ENCODE measurements around the gene GMEB1. TPM values are rescaled to one million over a fixed set of nuclear protein-coding genes. Genes with fewer than 3 reads are reported as not detected.
"Not testable (repeated sequence)": the region's sequence is repeated elsewhere in the genome, so short reads cannot be mapped to it uniquely, and the experiment has no call there.

Gene GMEB1
- total and polyA plus RNA-seq, 2 donors, result 6.5 to 11.6 TPM

GRCh38 chr1:28703629-28704028 lies 35.0 kb downstream of the GMEB1 start:
- H3K4me3 ChIP-seq (ENCODE audit: low read length in 2 of 2), result no peak overlapping the region
- peaks cover 63 to 68% of the 10 kb centered on the region in 2 donors for H3K36me3 ChIP-seq (ENCODE audit: control insufficient read depth in 2 of 2, insufficient read depth in 2 of 2, low read length in 1 of 2)
- no peak for DNase-seq (ENCODE audit: low read depth in 6 of 9, low spot score in 9 of 9)
- H3K27ac ChIP-seq (ENCODE audit: low read depth in 1 of 2, low read length in 1 of 2), result no peak overlapping the region
- no peaks in the 10 kb centered on the region for H3K9me3 ChIP-seq (ENCODE audit: control insufficient read depth in 2 of 2, insufficient read depth in 1 of 2, low read length in 1 of 2)
- 99% methylated on average over 3 of the region's 3 CpGs for WGBS
- no peaks in the 10 kb centered on the region for H3K27me3 ChIP-seq (ENCODE audit: control insufficient read depth in 2 of 2, insufficient read depth in 1 of 2, low read length in 1 of 2)
- no peaks in the 10 kb centered on the region for H3K4me1 ChIP-seq (ENCODE audit: control insufficient read depth in 2 of 2, insufficient read depth in 2 of 2, low read length in 2 of 2)

GRCh38 chr1:28716336-28716735 lies 47.8 kb downstream of the GMEB1 start:
- H3K4me3 ChIP-seq (ENCODE audit: low read length in 2 of 2), result no peak overlapping the region
- no peaks in the 10 kb centered on the region for H3K9me3 ChIP-seq (ENCODE audit: control insufficient read depth in 2 of 2, insufficient read depth in 1 of 2, low read length in 1 of 2)
- 81% methylated on average over 2 of the region's 2 CpGs for WGBS
- peaks cover 30 to 38% of the 10 kb centered on the region in 2 donors for H3K36me3 ChIP-seq (ENCODE audit: control insufficient read depth in 2 of 2, insufficient read depth in 2 of 2, low read length in 1 of 2)
- H3K4me1 ChIP-seq (ENCODE audit: control insufficient read depth in 2 of 2, insufficient read depth in 2 of 2, low read length in 2 of 2), result no peaks in the 10 kb centered on the region
- H3K27ac ChIP-seq (ENCODE audit: low read depth in 1 of 2, low read length in 1 of 2), result no peak overlapping the region
- no peak for DNase-seq (ENCODE audit: low read depth in 6 of 9, low spot score in 9 of 9)
- no peaks in the 10 kb centered on the region for H3K27me3 ChIP-seq (ENCODE audit: control insufficient read depth in 2 of 2, insufficient read depth in 1 of 2, low read length in 1 of 2)

- no peaks in the 10 kb centered on the region for H3K4me1 ChIP-seq (ENCODE audit: control insufficient read depth in 2 of 2, insufficient read depth in 2 of 2, low read length in 2 of 2)
- H3K4me3 ChIP-seq (ENCODE audit: low read length in 2 of 2), result no peak overlapping the region
- no peak for DNase-seq (ENCODE audit: low read depth in 6 of 9, low spot score in 9 of 9)
- WGBS, result 98% methylated on average over 1 of the region's 1 CpG
- no peaks in the 10 kb centered on the region for H3K27me3 ChIP-seq (ENCODE audit: control insufficient read depth in 2 of 2, insufficient read depth in 1 of 2, low read length in 1 of 2)
- peaks cover 18 to 24% of the 10 kb centered on the region in 2 donors for H3K36me3 ChIP-seq (ENCODE audit: control insufficient read depth in 2 of 2, insufficient read depth in 2 of 2, low read length in 1 of 2)
- no peaks in the 10 kb centered on the region for H3K9me3 ChIP-seq (ENCODE audit: control insufficient read depth in 2 of 2, insufficient read depth in 1 of 2, low read length in 1 of 2)
- H3K27ac ChIP-seq (ENCODE audit: low read depth in 1 of 2, low read length in 1 of 2), result no peak overlapping the region
Measured at GRCh38 chr1:28718166-28718565, 49.6 kb downstream of the GMEB1 start.

GRCh38 chr1:28718586-28719331 lies 50.2 kb downstream of the GMEB1 start:
- no peaks in the 10 kb centered on the region for H3K27me3 ChIP-seq (ENCODE audit: control insufficient read depth in 2 of 2, insufficient read depth in 1 of 2, low read length in 1 of 2)
- no peak overlapping the region for H3K27ac ChIP-seq (ENCODE audit: low read depth in 1 of 2, low read length in 1 of 2)
- H3K4me1 ChIP-seq (ENCODE audit: control insufficient read depth in 2 of 2, insufficient read depth in 2 of 2, low read length in 2 of 2), result no peaks in the 10 kb centered on the region
- no peak for DNase-seq (ENCODE audit: low read depth in 6 of 9, low spot score in 9 of 9)
- H3K4me3 ChIP-seq (ENCODE audit: low read length in 2 of 2), result no peak overlapping the region
- peaks cover 12 to 18% of the 10 kb centered on the region in 2 donors for H3K36me3 ChIP-seq (ENCODE audit: control insufficient read depth in 2 of 2, insufficient read depth in 2 of 2, low read length in 1 of 2)
- WGBS, result 98% methylated on average over 4 of the region's 4 CpGs
- no peaks in the 10 kb centered on the region for H3K9me3 ChIP-seq (ENCODE audit: control insufficient read depth in 2 of 2, insufficient read depth in 1 of 2, low read length in 1 of 2)

- H3K4me3 ChIP-seq (ENCODE audit: low read length in 2 of 2), result no peak overlapping the region
- H3K36me3 ChIP-seq (ENCODE audit: control insufficient read depth in 2 of 2, insufficient read depth in 2 of 2, low read length in 1 of 2), result peaks cover 7 to 13% of the 10 kb centered on the region in 2 donors
- no peaks in the 10 kb centered on the region for H3K27me3 ChIP-seq (ENCODE audit: control insufficient read depth in 2 of 2, insufficient read depth in 1 of 2, low read length in 1 of 2)
- H3K4me1 ChIP-seq (ENCODE audit: control insufficient read depth in 2 of 2, insufficient read depth in 2 of 2, low read length in 2 of 2), result no peaks in the 10 kb centered on the region
- H3K27ac ChIP-seq (ENCODE audit: low read depth in 1 of 2, low read length in 1 of 2), result no peak overlapping the region
- H3K9me3 ChIP-seq (ENCODE audit: control insufficient read depth in 2 of 2, insufficient read depth in 1 of 2, low read length in 1 of 2), result no peaks in the 10 kb centered on the region
- no peak for DNase-seq (ENCODE audit: low read depth in 6 of 9, low spot score in 9 of 9)
Measured at GRCh38 chr1:28719332-28719619, 50.7 kb downstream of the GMEB1 start.

- no peak for DNase-seq (ENCODE audit: low read depth in 6 of 9, low spot score in 9 of 9)
Measured at GRCh38 chr1:28720376-28720775, 51.8 kb downstream of the GMEB1 start.

GRCh38 chr1:28721927-28722326 lies 53.3 kb downstream of the GMEB1 start:
- not testable (repeated sequence) for H3K4me1 ChIP-seq (ENCODE audit: control insufficient read depth in 2 of 2, insufficient read depth in 2 of 2, low read length in 2 of 2); H3K27ac ChIP-seq (ENCODE audit: low read depth in 1 of 2, low read length in 1 of 2); DNase-seq (ENCODE audit: low read depth in 6 of 9, low spot score in 9 of 9); H3K36me3 ChIP-seq (ENCODE audit: control insufficient read depth in 2 of 2, insufficient read depth in 2 of 2, low read length in 1 of 2); H3K4me3 ChIP-seq (ENCODE audit: low read length in 2 of 2); H3K9me3 ChIP-seq (ENCODE audit: control insufficient read depth in 2 of 2, insufficient read depth in 1 of 2, low read length in 1 of 2); H3K27me3 ChIP-seq (ENCODE audit: control insufficient read depth in 2 of 2, insufficient read depth in 1 of 2, low read length in 1 of 2)
- WGBS, result 97% methylated on average over 18 of the region's 18 CpGs

More at GRCh38 chr1:28720376-28720775, 51.8 kb downstream of the GMEB1 start:
- H3K4me3 ChIP-seq (ENCODE audit: low read length in 2 of 2), result no peak overlapping the region
- WGBS, result 90% methylated on average over 5 of the region's 5 CpGs
- H3K27ac ChIP-seq (ENCODE audit: low read depth in 1 of 2, low read length in 1 of 2), result no peak overlapping the region
- H3K9me3 ChIP-seq (ENCODE audit: control insufficient read depth in 2 of 2, insufficient read depth in 1 of 2, low read length in 1 of 2), result no peaks in the 10 kb centered on the region
- H3K36me3 ChIP-seq (ENCODE audit: control insufficient read depth in 2 of 2, insufficient read depth in 2 of 2, low read length in 1 of 2), result peaks cover 0 to 5% of the 10 kb centered on the region in 2 donors
- H3K4me1 ChIP-seq (ENCODE audit: control insufficient read depth in 2 of 2, insufficient read depth in 2 of 2, low read length in 2 of 2), result no peaks in the 10 kb centered on the region
- no peaks in the 10 kb centered on the region for H3K27me3 ChIP-seq (ENCODE audit: control insufficient read depth in 2 of 2, insufficient read depth in 1 of 2, low read length in 1 of 2)

GRCh38 chr1:28725365-28725764 lies 56.8 kb downstream of the GMEB1 start:
- not testable (repeated sequence) for DNase-seq (ENCODE audit: low read depth in 6 of 9, low spot score in 9 of 9); H3K4me1 ChIP-seq (ENCODE audit: control insufficient read depth in 2 of 2, insufficient read depth in 2 of 2, low read length in 2 of 2)
- 97% methylated on average over 5 of the region's 5 CpGs for WGBS

GRCh38 chr1:28735961-28736449 lies 67.4 kb downstream of the GMEB1 start:
- Histone ChIP-seq H3K9me3 (ENCODE audit: control insufficient read depth in 2 of 2, insufficient read depth in 1 of 2, low read length in 1 of 2) (no peaks in the 10 kb centered on the region), H3K27ac (ENCODE audit: low read depth in 1 of 2, low read length in 1 of 2) (peak overlapping the region; percentile 81 to 83), H3K36me3 (ENCODE audit: control insufficient read depth in 2 of 2, insufficient read depth in 2 of 2, low read length in 1 of 2) (peaks cover 11 to 21% of the 10 kb centered on the region in 2 donors), H3K4me1 (ENCODE audit: control insufficient read depth in 2 of 2, insufficient read depth in 2 of 2, low read length in 2 of 2) (peaks cover 12 to 16% of the 10 kb centered on the region in 2 donors), H3K27me3 (ENCODE audit: control insufficient read depth in 2 of 2, insufficient read depth in 1 of 2, low read length in 1 of 2) (no peaks in the 10 kb centered on the region), H3K4me3 (ENCODE audit: low read length in 2 of 2) (peak overlapping the region; percentile 41 to 99)
- WGBS, result 20% methylated on average over 15 of the region's 15 CpGs
- peak in 1 of 9 donors; percentile 22 for DNase-seq (ENCODE audit: low read depth in 6 of 9, low spot score in 9 of 9)

More at GRCh38 chr1:28725365-28725764, 56.8 kb downstream of the GMEB1 start:
- H3K9me3 ChIP-seq (ENCODE audit: control insufficient read depth in 2 of 2, insufficient read depth in 1 of 2, low read length in 1 of 2); H3K36me3 ChIP-seq (ENCODE audit: control insufficient read depth in 2 of 2, insufficient read depth in 2 of 2, low read length in 1 of 2); H3K27me3 ChIP-seq (ENCODE audit: control insufficient read depth in 2 of 2, insufficient read depth in 1 of 2, low read length in 1 of 2); H3K27ac ChIP-seq (ENCODE audit: low read depth in 1 of 2, low read length in 1 of 2); H3K4me3 ChIP-seq (ENCODE audit: low read length in 2 of 2): not testable (repeated sequence)
